Measurements from ENCODE around the gene TWIST2.

TWIST2 gene

GRCh38 chr2:238920053-238920452 is 72.2 kb downstream of the TWIST2 start:
- no peak for DNase-seq (ENCODE audit: low spot score)

GRCh38 chr2:238920601-238921001 is 72.7 kb downstream of the TWIST2 start:
- no peak for DNase-seq (ENCODE audit: low spot score)

- DNase-seq (ENCODE audit: low spot score) = no peak
Measured at GRCh38 chr2:238921259-238921658, 73.4 kb downstream of the TWIST2 start.

- DNase-seq (ENCODE audit: low spot score) = no peak
Measured at GRCh38 chr2:238921681-238922319, 73.9 kb downstream of the TWIST2 start.

GRCh38 chr2:238922435-238922834 is 74.5 kb downstream of the TWIST2 start:
- DNase-seq (ENCODE audit: low spot score) = no peak

GRCh38 chr2:238924032-238924431 is 76.1 kb downstream of the TWIST2 start:
- no peak for DNase-seq (ENCODE audit: low spot score)

- DNase-seq (ENCODE audit: low spot score) = no peak
Measured at GRCh38 chr2:238924796-238925195, 76.9 kb downstream of the TWIST2 start.

- no peak for DNase-seq (ENCODE audit: low spot score)
Measured at GRCh38 chr2:238925281-238925680, 77.4 kb downstream of the TWIST2 start.

GRCh38 chr2:238925816-238926521 is 78.1 kb downstream of the TWIST2 start:
- DNase-seq (ENCODE audit: low spot score) = no peak

GRCh38 chr2:238926761-238927611 is 79.1 kb downstream of the TWIST2 start:
- no peak for DNase-seq (ENCODE audit: low spot score)

- DNase-seq (ENCODE audit: low spot score) = no peak
Measured at GRCh38 chr2:238927746-238928519, 80.0 kb downstream of the TWIST2 start.

- DNase-seq (ENCODE audit: low spot score) = no peak
Measured at GRCh38 chr2:238928520-238929241, 80.8 kb downstream of the TWIST2 start.

- no peak for DNase-seq (ENCODE audit: low spot score)
Measured at GRCh38 chr2:238929242-238930081, 81.6 kb downstream of the TWIST2 start.

- DNase-seq (ENCODE audit: low spot score) = no peak
Measured at GRCh38 chr2:238930216-238930615, 82.3 kb downstream of the TWIST2 start.

- DNase-seq (ENCODE audit: low spot score) = no peak
Measured at GRCh38 chr2:238936162-238937052, 88.5 kb downstream of the TWIST2 start.

GRCh38 chr2:238938003-238938400 is 90.1 kb downstream of the TWIST2 start:
- no peak for DNase-seq (ENCODE audit: low spot score)

GRCh38 chr2:238938401-238939055 is 90.6 kb downstream of the TWIST2 start:
- DNase-seq (ENCODE audit: low spot score) = no peak

GRCh38 chr2:238939074-238939473 is 91.2 kb downstream of the TWIST2 start:
- DNase-seq (ENCODE audit: low spot score) = no peak

All from CD4-positive, alpha-beta T cell treated with Interleukin-15 for 4 hours (primary cell).